IMR-90 (cell line): ENCODE measurements around the gene TBC1D4. TPM values are rescaled to one million over a fixed set of nuclear protein-coding genes. Genes with fewer than 3 reads are reported as not detected.

Source experiments
- ATAC-seq: fragments of 200-7000 bp; cut with Tn5 transposase; 2 replicates; pipeline ENCODE4 v1.9.1; 2020; ENCODE audit warnings: low read depth, mild to moderate bottlenecking, moderate library complexity
- BruUV-seq: library from RNA; stranded (reverse); fragments of 400-500 nt; replicated peaks from 2 replicates; lab custom pipeline; 2021; lab: Mats Ljungman, UMichigan
- CTCF ChIA-PET: fragments of 300-600 bp; formaldehyde crosslinking; extraction: SDS; loops from one replicate; lab custom pipeline; 2021; ENCODE audit warnings: antibody characterized with exemption; lab: Yijun Ruan, JAX
- POLR2A ChIA-PET: fragments of 300-600 bp; sonication (Branson Sonifier 250); formaldehyde crosslinking; loops from one replicate; lab custom pipeline; 2022; ENCODE audit warnings: antibody characterized with exemption; ENCODE audit not compliant: unreplicated experiment; lab: Charles Lee
- DNase-seq: peaks from one replicate; pipeline ENCODE4 v3.0.0; 2013
- H2AFZ ChIP-seq: replicated peaks from 2 replicates; pipeline ENCODE3; 2013; ENCODE audit warnings: low read length, mild to moderate bottlenecking; ENCODE audit not compliant: poor library complexity
- H2AK5ac ChIP-seq: 2 replicates; pipeline ENCODE4 v1.6.1; 2013; ENCODE audit warnings: low read depth, low read length, inconsistent platforms
- H2AK9ac ChIP-seq: replicated peaks from 2 replicates; pipeline ENCODE3; 2013; ENCODE audit warnings: mild to moderate bottlenecking, low read depth, low read length, moderate library complexity; ENCODE audit not compliant: poor library complexity
- H2BK120ac ChIP-seq: 2 replicates; pipeline ENCODE4 v1.6.1; 2013; ENCODE audit warnings: low read depth, low read length, inconsistent platforms
- H2BK15ac ChIP-seq: 3 replicates; pipeline ENCODE4 v1.6.1; 2013; ENCODE audit warnings: low read depth, low read length, inconsistent platforms
- H2BK20ac ChIP-seq: 2 replicates; pipeline ENCODE4 v1.6.1; 2013; ENCODE audit warnings: low read depth, mild to moderate bottlenecking, inconsistent platforms, low read length, moderate library complexity
- H2BK5ac ChIP-seq: 2 replicates; pipeline ENCODE4 v1.6.1; 2013; ENCODE audit warnings: mild to moderate bottlenecking, low read depth, low read length, inconsistent platforms; ENCODE audit not compliant: poor library complexity, severe bottlenecking
- H3K14ac ChIP-seq: replicated peaks from 2 replicates; pipeline ENCODE4 v1.6.1; 2013; ENCODE audit warnings: low read depth, low read length, inconsistent platforms
- H3K18ac ChIP-seq: 2 replicates; pipeline ENCODE4 v1.6.1; 2013; ENCODE audit warnings: low read depth, low read length, control low read depth
- H3K23ac ChIP-seq: 2 replicates; pipeline ENCODE4 v1.6.1; 2013; ENCODE audit warnings: low read depth, low read length, inconsistent platforms
- H3K27ac ChIP-seq: 2 replicates; pipeline ENCODE4 v1.5.1; 2013; ENCODE audit warnings: mild to moderate bottlenecking, control low read depth, low read length; ENCODE audit not compliant: insufficient read depth
- H3K27me3 ChIP-seq: 2 replicates; pipeline ENCODE4 v1.6.1; 2013; ENCODE audit warnings: low read length; ENCODE audit not compliant: control insufficient read depth, insufficient read depth
- H3K36me3 ChIP-seq: 2 replicates; pipeline ENCODE4 v1.6.1; 2013; ENCODE audit warnings: low read length, mixed read lengths; ENCODE audit not compliant: control insufficient read depth, insufficient read depth
- H3K4ac ChIP-seq: 2 replicates; pipeline ENCODE4 v1.6.1; 2013; ENCODE audit warnings: low read depth, low read length, inconsistent platforms
- H3K4me1 ChIP-seq: 2 replicates; pipeline ENCODE4 v1.6.1; 2013; ENCODE audit warnings: low read length, mixed read lengths; ENCODE audit not compliant: control insufficient read depth, insufficient read depth
- H3K4me2 ChIP-seq: 2 replicates; pipeline ENCODE4 v1.6.1; 2013; ENCODE audit warnings: low read depth, mild to moderate bottlenecking, control low read depth, low read length, moderate library complexity
- H3K4me3 ChIP-seq: 2 replicates; pipeline ENCODE4 v1.5.1; 2013; ENCODE audit warnings: low read depth, mild to moderate bottlenecking, control low read depth, low read length, moderate library complexity; ENCODE audit not compliant: insufficient read depth
- H3K56ac ChIP-seq: 2 replicates; pipeline ENCODE4 v1.6.1; 2013; ENCODE audit warnings: low read length, inconsistent platforms; ENCODE audit not compliant: insufficient read depth; ENCODE audit errors: extremely low read depth
- H3K79me1 ChIP-seq, 2 experiments: 2 replicates each; pipeline ENCODE4 v1.6.1; 2013; ENCODE audit warnings: low read length in 2 of 2, inconsistent platforms in 1 of 2, low read depth in 1 of 2
- H3K9ac ChIP-seq: 2 replicates; pipeline ENCODE4 v1.6.1; 2013; ENCODE audit warnings: low read depth, low read length, control low read depth
- H3K9me1 ChIP-seq: 2 replicates; pipeline ENCODE4 v1.6.1; 2013; ENCODE audit warnings: low read length, inconsistent platforms; ENCODE audit not compliant: insufficient read depth
- H3K9me3 ChIP-seq: 2 replicates; pipeline ENCODE4 v1.6.1; 2013; ENCODE audit warnings: low read length; ENCODE audit not compliant: control insufficient read depth, insufficient read depth
- H4K20me1 ChIP-seq: 2 replicates; pipeline ENCODE4 v1.6.1; 2013; ENCODE audit warnings: low read length, inconsistent platforms; ENCODE audit not compliant: insufficient read depth
- H4K5ac ChIP-seq: 2 replicates; pipeline ENCODE4 v1.6.1; 2013; ENCODE audit warnings: mild to moderate bottlenecking, low read depth, low read length, control low read depth
- H4K8ac ChIP-seq, 2 experiments: 2 replicates each; pipeline ENCODE4 v1.6.1; 2013; ENCODE audit warnings: low read depth in 2 of 2, low read length in 2 of 2, control low read depth in 1 of 2, inconsistent platforms in 1 of 2
- H4K91ac ChIP-seq: 2 replicates; pipeline ENCODE4 v1.6.1; 2013; ENCODE audit warnings: low read depth, low read length, inconsistent platforms; ENCODE audit not compliant: insufficient read depth
- BHLHE40 ChIP-seq: fragments of 150-350 bp; IDR thresholded peaks from 2 replicates; pipeline ENCODE4 v1.6.1; 2016; ENCODE audit warnings: mild to moderate bottlenecking, low read depth, low read length
- CEBPB ChIP-seq: IDR thresholded peaks from 2 replicates; pipeline ENCODE4 v1.6.1; 2012; ENCODE audit warnings: low read depth, low read length, improper control_type of control experiment
- CHD1 ChIP-seq: IDR thresholded peaks from 2 replicates; pipeline ENCODE4 v1.6.1; 2012; ENCODE audit warnings: low read depth, low read length, improper control_type of control experiment
- CTCF ChIP-seq: conservative IDR thresholded peaks from 2 replicates; pipeline ENCODE4 v1.5.1; 2012; ENCODE audit warnings: mild to moderate bottlenecking, low read depth, low read length, improper control_type of control experiment
- FOS ChIP-seq: fragments of 150-350 bp; IDR thresholded peaks from 2 replicates; pipeline ENCODE4 v1.6.1; 2016; ENCODE audit warnings: low read depth, low read length
- MAFK ChIP-seq: IDR thresholded peaks from 2 replicates; pipeline ENCODE4 v1.6.1; 2012; ENCODE audit warnings: low read depth, low read length, improper control_type of control experiment
- MAZ ChIP-seq: IDR thresholded peaks from 2 replicates; pipeline ENCODE4 v1.6.1; 2012; ENCODE audit warnings: low read depth, mild to moderate bottlenecking, low read length, improper control_type of control experiment, moderate library complexity, borderline replicate concordance
- MXI1 ChIP-seq: IDR thresholded peaks from 2 replicates; pipeline ENCODE4 v1.6.1; 2012; ENCODE audit warnings: low read depth, mild to moderate bottlenecking, low read length, moderate library complexity, borderline replicate concordance
- NFE2L2 ChIP-seq: fragments of 150-350 bp; IDR thresholded peaks from 2 replicates; pipeline ENCODE4 v1.6.1; 2016; ENCODE audit warnings: low read depth, mild to moderate bottlenecking, low read length
- RAD21 ChIP-seq: IDR thresholded peaks from 2 replicates; pipeline ENCODE4 v1.6.1; 2012; ENCODE audit warnings: low read length, improper control_type of control experiment
- RCOR1 ChIP-seq: IDR thresholded peaks from 2 replicates; pipeline ENCODE4 v1.6.1; 2012; ENCODE audit warnings: mild to moderate bottlenecking, low read length, improper control_type of control experiment; ENCODE audit not compliant: insufficient replicate concordance
- RFX5 ChIP-seq: IDR thresholded peaks from 2 replicates; pipeline ENCODE4 v1.8.0; 2012; ENCODE audit warnings: low read depth, mild to moderate bottlenecking, low read length, moderate library complexity
- SMC3 ChIP-seq: fragments of 150-350 bp; IDR thresholded peaks from 2 replicates; pipeline ENCODE4 v1.6.1; 2016; ENCODE audit warnings: low read depth, mild to moderate bottlenecking, antibody characterized with exemption, low read length, moderate library complexity
- WGBS, 2 experiments: methylation state at CpG; one replicate each; pipeline versions ENCODE4 v1.1.5 to v1.1.7; 2013; ENCODE audit warnings: missing lambda C conversion rate in 2 of 2; ENCODE audit not compliant: insufficient read length in 1 of 2; ENCODE audit errors: extremely low coverage in 2 of 2; 5-methylcytosine and 5-hydroxymethylcytosine counted together
- dilution Hi-C: fragments of 300-500 bp; cut with HindIII; formaldehyde crosslinking; loops from one replicate; pipeline ENCODE4 v1.14.3; 2018; ENCODE audit warnings: low sequenced_read_pairs; ENCODE audit not compliant: unreplicated experiment
- in situ Hi-C: fragments of 300-500 bp; cut with MboI; formaldehyde crosslinking; loops from 3 replicates; pipeline ENCODE4 v1.14.3; 2019; ENCODE audit warnings: low sequenced_read_pairs, inconsistent platforms, mixed read lengths
- intact Hi-C: fragments of 100-400 bp; cut with micrococcal nuclease; formaldehyde crosslinking; loops from 2 replicates; pipeline ENCODE4 v1.10.0; 2022
- polyA plus RNA-seq, 3 experiments: library from polyadenylated mRNA; depleted of rRNA; stranded (reverse); fragments of >200 nt; gene quantifications; 2 replicates each; pipeline ENCODE4 v1.2.3, GENCODE V29; 2012; ENCODE audit warnings: low replicate concordance in 1 of 3
- total RNA-seq: library from RNA; depleted of rRNA; stranded (reverse); fragments of >200 nt; gene quantifications from 2 replicates; pipeline ENCODE4 v1.2.3, GENCODE V29; 2012
- TF ChIP-seq, protein P1 (sequence below): fragments of 150-350 bp; IDR thresholded peaks from 2 replicates; pipeline ENCODE4 v1.6.1; 2016; ENCODE audit warnings: low read depth, mild to moderate bottlenecking, low read length, moderate library complexity, borderline replicate concordance
- TF ChIP-seq, protein P2 (sequence below): fragments of 150-350 bp; IDR thresholded peaks from 2 replicates; pipeline ENCODE4 v1.6.1; 2017; ENCODE audit warnings: mild to moderate bottlenecking, antibody characterized with exemption, low read length, low read depth

The TBC1D4 gene
- total and polyA plus RNA-seq, 2 of the 4 experiments (the other 2 are of a cell fraction) = 7.5 to 22.8 TPM

- Histone ChIP-seq H3K27me3 (no peaks in the 10 kb centered on the region), H4K8ac (no peak overlapping the region), H2BK20ac (no peak overlapping the region), H2BK5ac (no peak overlapping the region), H3K14ac (no peak overlapping the region), H3K23ac (no peak overlapping the region), H4K5ac (no peak overlapping the region), H3K36me3 (no peaks in the 10 kb centered on the region), H3K56ac (no peak overlapping the region), H3K9me1 (0 out of 2 replicates have a peak, but pooled peaks cover 6% of the 10 kb centered on the region), H3K4me2 (no peak overlapping the region), H2AK5ac (no peak overlapping the region), H3K27ac (no peak overlapping the region), H2BK120ac (no peak overlapping the region), H3K4me1 (no peaks in the 10 kb centered on the region), H4K20me1 (no peaks in the 10 kb centered on the region), H3K18ac (no peak overlapping the region), H2AK9ac (no peak overlapping the region), H2BK15ac (no peak overlapping the region), H3K9me3 (no peaks in the 10 kb centered on the region), H3K4me3 (no peak overlapping the region), H3K4ac (no peak overlapping the region), H3K9ac (no peak overlapping the region), H3K79me1 (no peaks in the 10 kb centered on the region), H2AFZ (no peak overlapping the region), H4K91ac (no peak overlapping the region)
- ChIA-PET CTCF (no interaction called here), POLR2A (no interaction called here)
- ATAC-seq (no peak), DNase-seq (no peak)
- dilution Hi-C loops (no loop called here), in situ Hi-C loops (no loop called here), intact Hi-C loops (no loop called here)
- no CpG with 5 or more reads among the region's 3 CpGs for WGBS, 2 experiments
- no TSS peak for BruUV-seq
- TF ChIP-seq CHD1 = no peak
- TF ChIP-seq RFX5 = no peak
- no peak for TF ChIP-seq RCOR1
- TF ChIP-seq CEBPB = no peak
- TF ChIP-seq MAZ = no peak
- no peak for TF ChIP-seq CTCF
- TF ChIP-seq MXI1 = no peak
- no peak for TF ChIP-seq BHLHE40
- TF ChIP-seq, protein P1, sequence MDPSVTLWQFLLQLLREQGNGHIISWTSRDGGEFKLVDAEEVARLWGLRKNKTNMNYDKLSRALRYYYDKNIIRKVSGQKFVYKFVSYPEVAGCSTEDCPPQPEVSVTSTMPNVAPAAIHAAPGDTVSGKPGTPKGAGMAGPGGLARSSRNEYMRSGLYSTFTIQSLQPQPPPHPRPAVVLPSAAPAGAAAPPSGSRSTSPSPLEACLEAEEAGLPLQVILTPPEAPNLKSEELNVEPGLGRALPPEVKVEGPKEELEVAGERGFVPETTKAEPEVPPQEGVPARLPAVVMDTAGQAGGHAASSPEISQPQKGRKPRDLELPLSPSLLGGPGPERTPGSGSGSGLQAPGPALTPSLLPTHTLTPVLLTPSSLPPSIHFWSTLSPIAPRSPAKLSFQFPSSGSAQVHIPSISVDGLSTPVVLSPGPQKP = no peak
- TF ChIP-seq, protein P2, sequence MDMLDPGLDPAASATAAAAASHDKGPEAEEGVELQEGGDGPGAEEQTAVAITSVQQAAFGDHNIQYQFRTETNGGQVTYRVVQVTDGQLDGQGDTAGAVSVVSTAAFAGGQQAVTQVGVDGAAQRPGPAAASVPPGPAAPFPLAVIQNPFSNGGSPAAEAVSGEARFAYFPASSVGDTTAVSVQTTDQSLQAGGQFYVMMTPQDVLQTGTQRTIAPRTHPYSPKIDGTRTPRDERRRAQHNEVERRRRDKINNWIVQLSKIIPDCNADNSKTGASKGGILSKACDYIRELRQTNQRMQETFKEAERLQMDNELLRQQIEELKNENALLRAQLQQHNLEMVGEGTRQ = no peak
- no peak for TF ChIP-seq RAD21
- no peak for TF ChIP-seq NFE2L2
- TF ChIP-seq MAFK = no peak
- no peak for TF ChIP-seq SMC3
- TF ChIP-seq FOS = no peak
Observed at GRCh38 chr13:75295201-75295600, 186.8 kb downstream of the TBC1D4 start.
